ENCODE results near the gene RLN1.
"Not testable (repeated sequence)": the region's sequence is repeated elsewhere in the genome, so short reads cannot be mapped to it uniquely, and the experiment has no call there.

Gene RLN1

GRCh38 chr9:5326187-5326586, 13.5 kb downstream of the RLN1 start:
- H3K4me1 ChIP-seq (ENCODE audit: control insufficient read depth, insufficient read depth, low read length, poor library complexity, severe bottlenecking), result peaks cover 7% of the 10 kb centered on the region
- no peaks in the 10 kb centered on the region for H3K36me3 ChIP-seq (ENCODE audit: control insufficient read depth, insufficient read depth, low read length)
- no peak for DNase-seq

GRCh38 chr9:5321601-5322000, 18.1 kb downstream of the RLN1 start:
- not testable (repeated sequence) for H3K27ac ChIP-seq (ENCODE audit: insufficient read depth, low read length, poor library complexity, severe bottlenecking); H3K27me3 ChIP-seq (replicated peaks; ENCODE audit: control insufficient read depth, insufficient read depth, low read length, poor library complexity, severe bottlenecking); H3K4me3 ChIP-seq (ENCODE audit: insufficient read depth, low read depth, low read length, poor library complexity, severe bottlenecking); H3K4me1 ChIP-seq (ENCODE audit: control insufficient read depth, insufficient read depth, low read length, poor library complexity, severe bottlenecking); H3K36me3 ChIP-seq (ENCODE audit: control insufficient read depth, insufficient read depth, low read length); H3K9me3 ChIP-seq (ENCODE audit: control insufficient read depth, low read length); DNase-seq

More at GRCh38 chr9:5326187-5326586, 13.5 kb downstream of the RLN1 start:
- no peak overlapping the region for H3K4me3 ChIP-seq (ENCODE audit: insufficient read depth, low read depth, low read length, poor library complexity, severe bottlenecking)
- no peak overlapping the region for H3K27ac ChIP-seq (ENCODE audit: insufficient read depth, low read length, poor library complexity, severe bottlenecking)
- H3K9me3 ChIP-seq (ENCODE audit: control insufficient read depth, low read length), result no peaks in the 10 kb centered on the region
- no peaks in the 10 kb centered on the region for H3K27me3 ChIP-seq (replicated peaks; ENCODE audit: control insufficient read depth, insufficient read depth, low read length, poor library complexity, severe bottlenecking)

DNA sequence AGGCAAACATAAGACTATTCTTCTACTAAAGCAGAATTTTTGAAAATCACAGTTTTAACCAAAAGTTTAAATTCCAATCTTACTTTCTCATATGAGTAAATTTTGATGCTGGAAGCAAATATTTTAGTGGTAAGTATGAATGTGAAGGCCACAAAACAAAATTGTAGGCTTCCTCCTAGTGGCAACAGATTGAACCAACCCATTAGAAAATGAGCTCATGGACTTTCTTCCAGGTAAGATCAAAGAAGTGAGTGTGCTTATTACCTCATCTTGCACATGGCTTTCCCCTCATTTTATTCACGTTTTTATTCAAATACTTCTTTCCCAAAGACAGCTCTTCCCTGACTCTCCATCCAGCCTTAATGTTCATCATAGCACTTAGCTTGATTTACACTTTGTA, 18.6 kb downstream of the RLN1 start:
- H3K36me3 ChIP-seq (ENCODE audit: control insufficient read depth, insufficient read depth, low read length), result no peaks in the 10 kb centered on the region
- H3K4me3 ChIP-seq (ENCODE audit: insufficient read depth, low read depth, low read length, poor library complexity, severe bottlenecking), result no peak overlapping the region
- no peak overlapping the region for H3K27ac ChIP-seq (ENCODE audit: insufficient read depth, low read length, poor library complexity, severe bottlenecking)
- no peaks in the 10 kb centered on the region for H3K9me3 ChIP-seq (ENCODE audit: control insufficient read depth, low read length)
- H3K4me1 ChIP-seq (ENCODE audit: control insufficient read depth, insufficient read depth, low read length, poor library complexity, severe bottlenecking), result peaks cover 3% of the 10 kb centered on the region
- no peaks in the 10 kb centered on the region for H3K27me3 ChIP-seq (replicated peaks; ENCODE audit: control insufficient read depth, insufficient read depth, low read length, poor library complexity, severe bottlenecking)
- DNase-seq, result no peak

DNA sequence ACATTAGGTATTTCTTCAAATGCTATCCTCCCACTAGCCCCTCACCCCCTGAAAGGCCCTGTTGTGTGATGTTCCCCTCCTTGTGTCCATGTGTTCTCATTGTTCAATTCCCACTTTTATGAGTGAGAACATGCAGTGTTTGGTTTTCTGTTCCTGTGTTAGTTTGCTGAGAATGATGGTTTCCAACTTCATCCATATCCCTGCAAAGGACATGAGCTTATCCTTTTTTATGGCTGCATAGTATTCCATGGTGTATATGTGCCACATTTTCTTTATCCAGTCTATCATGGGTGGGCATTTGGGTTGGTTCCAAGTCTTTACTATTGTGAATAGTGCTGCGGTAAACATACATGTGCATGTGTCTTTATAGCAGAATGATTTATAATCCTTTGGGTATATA, 23.3 kb downstream of the RLN1 start:
- not testable (repeated sequence) for H3K27ac ChIP-seq (ENCODE audit: insufficient read depth, low read length, poor library complexity, severe bottlenecking); DNase-seq; H3K4me3 ChIP-seq (ENCODE audit: insufficient read depth, low read depth, low read length, poor library complexity, severe bottlenecking); H3K9me3 ChIP-seq (ENCODE audit: control insufficient read depth, low read length); H3K4me1 ChIP-seq (ENCODE audit: control insufficient read depth, insufficient read depth, low read length, poor library complexity, severe bottlenecking); H3K36me3 ChIP-seq (ENCODE audit: control insufficient read depth, insufficient read depth, low read length); H3K27me3 ChIP-seq (replicated peaks; ENCODE audit: control insufficient read depth, insufficient read depth, low read length, poor library complexity, severe bottlenecking)

DNA sequence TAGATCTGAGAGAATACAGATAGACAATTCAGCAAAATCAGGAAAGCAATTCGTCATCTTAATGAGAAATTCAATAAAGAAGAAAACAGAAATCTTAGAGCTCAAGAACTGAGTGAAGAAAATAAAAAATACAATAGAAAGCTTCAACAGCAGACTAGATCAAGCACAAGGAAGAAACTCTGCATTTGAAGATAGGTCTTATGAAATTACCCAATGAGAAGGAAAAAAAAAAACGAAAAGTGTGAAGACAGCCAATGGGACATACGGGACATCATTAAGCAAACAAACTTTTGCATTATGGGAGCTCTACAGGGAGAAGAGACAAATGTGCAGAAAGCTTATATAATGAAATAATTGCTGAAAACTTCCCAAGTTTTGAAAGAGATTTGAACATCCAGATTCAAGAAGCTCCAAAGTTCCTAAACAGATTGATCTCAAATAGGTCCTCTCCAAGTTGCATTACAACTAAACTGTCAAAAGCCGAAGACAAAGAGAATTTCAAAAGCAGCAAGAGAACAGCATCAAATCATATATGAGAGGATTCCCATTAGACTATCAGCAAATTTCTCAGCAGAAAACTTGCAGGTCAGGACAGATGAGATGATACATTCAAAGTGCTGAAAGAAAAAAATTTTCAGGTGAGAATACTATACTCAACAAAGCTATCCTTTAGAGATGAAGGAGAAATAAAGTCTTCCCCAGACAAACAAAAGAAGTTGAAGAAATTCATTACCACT, 24.3 kb downstream of the RLN1 start:
- H3K36me3 ChIP-seq (ENCODE audit: control insufficient read depth, insufficient read depth, low read length), result no peaks in the 10 kb centered on the region
- H3K4me1 ChIP-seq (ENCODE audit: control insufficient read depth, insufficient read depth, low read length, poor library complexity, severe bottlenecking), result no peaks in the 10 kb centered on the region
- H3K4me3 ChIP-seq (ENCODE audit: insufficient read depth, low read depth, low read length, poor library complexity, severe bottlenecking), result no peak overlapping the region
- no peak for DNase-seq
- H3K27ac ChIP-seq (ENCODE audit: insufficient read depth, low read length, poor library complexity, severe bottlenecking), result no peak overlapping the region
- no peaks in the 10 kb centered on the region for H3K27me3 ChIP-seq (replicated peaks; ENCODE audit: control insufficient read depth, insufficient read depth, low read length, poor library complexity, severe bottlenecking)
- peaks cover 6% of the 10 kb centered on the region for H3K9me3 ChIP-seq (ENCODE audit: control insufficient read depth, low read length)

- Histone ChIP-seq H3K27me3 (replicated peaks; ENCODE audit: control insufficient read depth, insufficient read depth, low read length, poor library complexity, severe bottlenecking) (no peaks in the 10 kb centered on the region), H3K4me1 (ENCODE audit: control insufficient read depth, insufficient read depth, low read length, poor library complexity, severe bottlenecking) (peaks cover 2% of the 10 kb centered on the region), H3K4me3 (ENCODE audit: insufficient read depth, low read depth, low read length, poor library complexity, severe bottlenecking) (no peak overlapping the region), H3K27ac (ENCODE audit: insufficient read depth, low read length, poor library complexity, severe bottlenecking) (no peak overlapping the region), H3K9me3 (ENCODE audit: control insufficient read depth, low read length) (peaks cover 6% of the 10 kb centered on the region), H3K36me3 (ENCODE audit: control insufficient read depth, insufficient read depth, low read length) (no peaks in the 10 kb centered on the region)
- no peak for DNase-seq
Measured at GRCh38 chr9:5310851-5311250, 28.8 kb downstream of the RLN1 start.

GRCh38 chr9:5305741-5306140, 33.9 kb downstream of the RLN1 start:
- Histone ChIP-seq H3K4me3 (ENCODE audit: insufficient read depth, low read depth, low read length, poor library complexity, severe bottlenecking) (no peak overlapping the region), H3K36me3 (ENCODE audit: control insufficient read depth, insufficient read depth, low read length) (no peaks in the 10 kb centered on the region), H3K27ac (ENCODE audit: insufficient read depth, low read length, poor library complexity, severe bottlenecking) (no peak overlapping the region), H3K4me1 (ENCODE audit: control insufficient read depth, insufficient read depth, low read length, poor library complexity, severe bottlenecking) (peaks cover 8% of the 10 kb centered on the region), H3K9me3 (ENCODE audit: control insufficient read depth, low read length) (no peaks in the 10 kb centered on the region), H3K27me3 (replicated peaks; ENCODE audit: control insufficient read depth, insufficient read depth, low read length, poor library complexity, severe bottlenecking) (no peaks in the 10 kb centered on the region)
- DNase-seq, result no peak

GRCh38 chr9:5303840-5304795, 35.6 kb downstream of the RLN1 start, which contains the start of gene RLN2:
Gene RLN2 (minus strand): TSS chr9:5304716. CDS start chr9:5304580, 136 bp downstream.
- H3K36me3 ChIP-seq (ENCODE audit: control insufficient read depth, insufficient read depth, low read length); H3K9me3 ChIP-seq (ENCODE audit: control insufficient read depth, low read length); DNase-seq; H3K27me3 ChIP-seq (replicated peaks; ENCODE audit: control insufficient read depth, insufficient read depth, low read length, poor library complexity, severe bottlenecking); H3K4me3 ChIP-seq (ENCODE audit: insufficient read depth, low read depth, low read length, poor library complexity, severe bottlenecking); H3K27ac ChIP-seq (ENCODE audit: insufficient read depth, low read length, poor library complexity, severe bottlenecking); H3K4me1 ChIP-seq (ENCODE audit: control insufficient read depth, insufficient read depth, low read length, poor library complexity, severe bottlenecking): not testable (repeated sequence)

DNA sequence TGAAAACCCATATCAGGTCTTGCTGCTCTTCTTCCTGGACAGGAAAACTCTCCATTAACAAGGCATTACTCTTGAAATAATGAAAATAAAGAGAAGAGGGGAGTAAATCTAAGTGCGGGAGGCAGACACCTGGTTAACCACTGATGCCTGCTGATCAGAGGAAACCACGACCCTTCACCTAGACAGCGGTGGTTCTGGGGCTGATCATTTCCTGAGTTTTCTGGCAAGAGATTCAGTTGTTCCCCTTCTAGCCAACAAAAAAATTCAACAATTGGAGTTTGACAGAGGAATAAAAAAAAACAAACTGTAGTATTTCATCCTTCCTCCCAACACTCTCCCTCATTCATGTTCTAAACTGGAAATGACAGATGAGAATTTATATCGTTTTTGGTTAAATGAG, 38.1 kb downstream of the RLN1 start:
- Histone ChIP-seq H3K4me1 (ENCODE audit: control insufficient read depth, insufficient read depth, low read length, poor library complexity, severe bottlenecking) (peaks cover 5% of the 10 kb centered on the region), H3K9me3 (ENCODE audit: control insufficient read depth, low read length) (no peaks in the 10 kb centered on the region), H3K36me3 (ENCODE audit: control insufficient read depth, insufficient read depth, low read length) (no peaks in the 10 kb centered on the region), H3K27me3 (replicated peaks; ENCODE audit: control insufficient read depth, insufficient read depth, low read length, poor library complexity, severe bottlenecking) (no peaks in the 10 kb centered on the region), H3K4me3 (ENCODE audit: insufficient read depth, low read depth, low read length, poor library complexity, severe bottlenecking) (no peak overlapping the region), H3K27ac (ENCODE audit: insufficient read depth, low read length, poor library complexity, severe bottlenecking) (no peak overlapping the region)
- DNase-seq, result peak in 2 of 3 donors; percentile 3 to 16

GRCh38 chr9:5292141-5292540, 47.5 kb downstream of the RLN1 start:
- Histone ChIP-seq H3K27me3 (replicated peaks; ENCODE audit: control insufficient read depth, insufficient read depth, low read length, poor library complexity, severe bottlenecking) (no peaks in the 10 kb centered on the region), H3K27ac (ENCODE audit: insufficient read depth, low read length, poor library complexity, severe bottlenecking) (no peak overlapping the region), H3K9me3 (ENCODE audit: control insufficient read depth, low read length) (no peaks in the 10 kb centered on the region), H3K4me1 (ENCODE audit: control insufficient read depth, insufficient read depth, low read length, poor library complexity, severe bottlenecking) (no peaks in the 10 kb centered on the region), H3K36me3 (ENCODE audit: control insufficient read depth, insufficient read depth, low read length) (no peaks in the 10 kb centered on the region), H3K4me3 (ENCODE audit: insufficient read depth, low read depth, low read length, poor library complexity, severe bottlenecking) (no peak overlapping the region)
- DNase-seq, result no peak
